H54 (cell line): ENCODE measurements around the gene ANTXR1.
A peak's percentile ranks its signal among the peaks of the same experiment; 100 is the strongest.

ENCODE experiments used
- DNase-seq: peaks from one replicate; pipeline ENCODE4 v3.0.0; 2011; ENCODE audit warnings: low spot score, mixed read lengths; ENCODE audit not compliant: insufficient read length
- FAIRE-seq: peaks from 3 replicates; lab custom pipeline; 2011; peaks lifted over from hg19 to GRCh38; lab: Jason Lieb, UNC
- POLR2A ChIP-seq: IDR thresholded peaks from 2 replicates; pipeline ENCODE4 v1.6.1; 2011; ENCODE audit warnings: low read depth, mild to moderate bottlenecking, low read length

Gene ANTXR1

GRCh38 chr2:69060938-69061501, 48.0 kb downstream of the ANTXR1 start:
- no peak for TF ChIP-seq POLR2A
- DNase-seq (no peak), FAIRE-seq (no peak)

GRCh38 chr2:69061525-69061924, 48.5 kb downstream of the ANTXR1 start:
- no peak for FAIRE-seq
- TF ChIP-seq POLR2A = no peak
- DNase-seq = no peak

GRCh38 chr2:69062307-69062962, 49.5 kb downstream of the ANTXR1 start:
- TF ChIP-seq POLR2A = no peak
- peak; percentile 23 for FAIRE-seq
- no peak for DNase-seq

GRCh38 chr2:69065735-69066336, 52.9 kb downstream of the ANTXR1 start:
- FAIRE-seq (no peak), DNase-seq (no peak)
- TF ChIP-seq POLR2A = no peak

- FAIRE-seq = no peak
- no peak for TF ChIP-seq POLR2A
Measured at GRCh38 chr2:69067026-69067630, 54.1 kb downstream of the ANTXR1 start.

GRCh38 chr2:69067866-69068265, 54.9 kb downstream of the ANTXR1 start:
- no peak for FAIRE-seq
- TF ChIP-seq POLR2A = no peak
- no peak for DNase-seq

More at GRCh38 chr2:69067026-69067630, 54.1 kb downstream of the ANTXR1 start:
- DNase-seq = no peak

- DNase-seq (no peak), FAIRE-seq (peak; percentile 48)
- no peak for TF ChIP-seq POLR2A
Measured at GRCh38 chr2:69070969-69071368, 58.0 kb downstream of the ANTXR1 start.

- FAIRE-seq = peak; percentile 66
- DNase-seq = no peak
- TF ChIP-seq POLR2A = no peak
Measured at GRCh38 chr2:69073928-69074570, 61.1 kb downstream of the ANTXR1 start.

- DNase-seq = no peak
- TF ChIP-seq POLR2A = no peak
- no peak for FAIRE-seq
Measured at GRCh38 chr2:69074918-69075317, 61.9 kb downstream of the ANTXR1 start.

GRCh38 chr2:69075486-69075885, 62.5 kb downstream of the ANTXR1 start:
- no peak for DNase-seq
- no peak for FAIRE-seq
- no peak for TF ChIP-seq POLR2A

- FAIRE-seq (no peak), DNase-seq (no peak)
- no peak for TF ChIP-seq POLR2A
Measured at GRCh38 chr2:69076601-69077000, 63.6 kb downstream of the ANTXR1 start.

- no peak for DNase-seq
- FAIRE-seq = no peak
- TF ChIP-seq POLR2A = no peak
Measured at GRCh38 chr2:69077252-69077950, 64.4 kb downstream of the ANTXR1 start.

- FAIRE-seq = no peak
- TF ChIP-seq POLR2A = no peak
- DNase-seq = no peak
Measured at GRCh38 chr2:69080071-69080470, 67.1 kb downstream of the ANTXR1 start.
